HG02973 (cell line): ENCODE measurements around the gene CNTN4.
"Not testable (repeated sequence)": the region's sequence is repeated elsewhere in the genome, so short reads cannot be mapped to it uniquely, and the experiment has no call there.

Experiments
- ATAC-seq: cut with Tn5 transposase; IDR thresholded peaks from one replicate; pipeline ENCODE4 v1.9.1; 2021; ENCODE audit warnings: moderate library complexity; ENCODE audit not compliant: unreplicated experiment

The CNTN4 gene

DNA sequence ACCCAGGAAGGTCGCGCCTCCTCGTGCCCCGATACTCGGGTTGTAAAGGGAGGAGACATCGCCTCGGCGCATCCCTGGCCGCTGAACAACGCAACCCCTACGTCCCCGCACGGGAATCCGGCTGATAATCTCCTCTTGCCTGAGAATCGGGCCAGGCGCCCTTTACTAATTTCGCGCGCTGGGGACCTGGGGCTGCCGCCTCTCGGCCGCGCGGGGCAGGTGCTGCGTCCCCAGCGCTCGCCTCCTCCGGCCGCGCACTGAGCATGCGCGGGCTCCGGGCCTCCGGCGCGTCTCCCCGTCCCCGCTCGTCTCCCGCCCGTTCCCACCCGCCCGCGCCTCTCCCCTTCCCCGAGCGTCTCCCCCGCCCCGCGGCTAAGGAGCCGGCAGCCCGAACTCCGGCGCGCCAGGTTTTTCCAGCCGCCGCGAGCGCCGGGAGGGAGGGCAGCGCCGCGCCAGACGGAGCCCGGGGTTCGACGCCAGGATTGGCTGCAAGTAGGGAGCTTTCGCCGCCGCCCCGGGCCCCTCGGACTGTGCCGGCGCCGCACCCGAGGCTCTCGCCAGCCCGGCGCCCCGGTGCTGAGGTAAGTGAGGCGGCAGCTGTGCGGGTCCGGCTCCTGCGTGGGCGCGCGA is at the start of gene CNTN4:
Gene CNTN4, plus strand, starts transcription at position 469 of the 630 bp plus-strand sequence.
- no peak for ATAC-seq

GRCh38 chr3:2061360-2061759 is 37.3 kb upstream of the CNTN4 start:
- no peak for ATAC-seq

DNA sequence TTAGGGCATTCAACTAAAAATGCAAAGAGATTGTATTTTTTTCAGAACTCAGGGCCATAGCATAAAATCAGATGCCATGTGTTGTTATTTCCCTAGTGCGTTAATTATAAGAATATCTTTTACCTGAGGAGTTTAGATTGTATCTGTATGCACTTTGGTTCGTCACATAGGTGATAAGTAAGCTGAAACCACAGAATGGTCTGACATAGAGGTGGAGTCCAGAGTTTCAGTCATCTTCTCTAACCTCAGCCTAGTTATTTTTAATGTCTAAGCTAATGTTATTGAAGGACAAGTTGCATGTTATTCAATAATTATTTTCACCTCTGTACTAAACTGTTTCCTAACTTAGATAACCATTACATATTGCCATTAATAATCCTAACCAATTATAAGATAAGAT is 27.1 kb upstream of the CNTN4 start:
- no peak for ATAC-seq

DNA sequence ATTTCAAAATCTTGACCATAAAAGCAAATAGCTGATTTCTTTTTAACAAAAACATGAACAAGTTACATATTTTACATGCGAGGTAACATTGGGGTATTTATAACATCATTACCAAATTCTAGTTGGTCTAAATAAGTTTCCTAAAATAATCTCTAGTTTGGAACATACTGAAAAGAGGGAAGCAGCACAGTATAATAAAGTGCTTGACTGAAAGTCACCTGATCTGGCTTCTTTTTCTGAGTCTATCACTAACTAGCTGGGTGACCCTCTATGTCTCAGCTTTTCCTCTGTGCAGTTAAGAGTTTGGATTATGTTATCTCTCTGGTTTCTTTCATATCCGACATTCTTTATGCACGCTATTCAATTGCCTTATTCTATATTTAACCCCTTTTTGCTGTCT is 19.8 kb upstream of the CNTN4 start:
- no peak for ATAC-seq

DNA sequence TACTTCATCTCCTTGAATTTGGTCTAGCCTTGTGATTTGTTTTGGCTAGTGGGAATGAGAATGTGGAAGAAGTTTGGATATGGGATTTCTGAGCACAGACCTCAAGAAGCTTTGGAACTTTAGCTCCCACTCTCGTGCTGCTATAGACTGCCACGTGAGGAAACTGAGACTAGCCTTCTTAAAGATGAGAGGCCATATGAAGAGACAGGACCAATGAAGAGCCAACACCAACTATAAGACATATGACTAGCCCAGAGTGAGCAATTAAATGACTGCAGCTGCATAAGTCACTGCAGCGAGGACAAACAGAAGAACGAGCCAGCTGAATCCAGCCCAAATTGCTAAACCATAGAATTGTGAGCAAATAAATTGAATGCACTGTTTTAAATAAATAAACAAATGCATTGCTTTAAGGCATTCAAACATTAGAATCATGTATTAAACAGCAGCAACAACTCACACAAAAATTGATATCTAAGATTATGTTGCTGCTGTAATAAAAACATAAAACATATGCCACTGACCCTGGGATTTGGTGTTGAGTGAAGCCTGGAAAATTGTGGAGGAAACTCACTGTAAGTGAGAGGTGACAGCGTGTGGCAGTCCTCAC is 15.7 kb upstream of the CNTN4 start:
- ATAC-seq: no peak

- not testable (repeated sequence) for ATAC-seq
These were observed 15.1 kb upstream of the CNTN4 start for GRCh38 chr3:2083558-2083957.

DNA sequence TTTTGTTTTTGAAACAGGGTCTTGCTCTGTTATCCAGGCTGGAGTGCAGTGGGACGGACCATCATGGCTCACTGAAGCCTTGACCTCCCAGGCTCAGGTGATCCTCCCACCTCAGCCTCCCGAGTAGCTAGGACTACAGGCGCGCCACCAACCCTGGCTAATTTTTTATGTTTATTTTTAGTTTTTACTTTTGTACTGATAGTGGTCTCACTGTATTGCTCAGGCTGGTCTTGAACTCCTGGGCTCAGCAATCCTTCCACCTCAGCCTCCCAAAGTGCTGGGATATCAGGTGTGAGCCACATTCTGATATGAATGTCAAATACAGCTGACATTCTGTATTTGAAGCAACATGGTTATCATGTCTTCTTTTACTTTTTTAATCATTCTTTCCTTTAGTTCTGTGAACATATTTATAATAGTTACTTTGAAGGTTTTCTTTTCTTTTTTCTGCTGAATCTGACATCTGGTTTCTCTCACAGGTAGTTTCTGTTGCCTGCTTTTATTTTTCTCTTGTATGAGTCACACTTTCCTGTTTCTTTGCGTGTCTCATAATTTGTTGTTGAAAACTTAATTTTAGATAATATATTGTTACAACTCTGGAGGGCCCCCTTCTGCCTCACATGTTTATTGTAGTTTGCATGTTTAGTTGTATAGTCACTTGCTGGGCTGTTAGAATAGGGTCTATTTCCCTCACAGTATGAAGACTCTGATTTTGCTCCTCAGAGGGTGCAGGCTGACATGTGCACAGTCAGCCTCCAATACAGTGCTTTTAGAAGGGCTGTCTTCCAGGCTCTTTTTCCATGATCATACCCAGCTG is 8.4 kb upstream of the CNTN4 start:
- ATAC-seq: no peak

DNA sequence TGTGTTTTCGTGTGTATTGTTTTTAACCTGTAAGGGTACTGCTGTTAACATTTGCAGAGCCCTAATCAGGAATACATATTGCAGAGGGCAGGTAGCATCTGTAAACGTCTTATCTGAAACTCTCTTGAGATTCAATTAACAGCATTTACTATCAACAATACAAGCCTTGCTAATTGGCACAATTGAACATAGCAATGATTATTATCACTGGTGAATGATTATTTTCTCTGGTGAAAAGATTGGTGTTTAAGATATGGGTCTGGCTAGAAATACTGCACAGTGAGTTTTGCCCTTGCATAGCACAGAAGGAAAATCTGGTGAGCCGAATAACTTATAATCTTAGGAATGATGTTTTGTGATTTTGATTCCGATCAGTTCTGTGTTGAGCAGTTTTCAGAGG is 5.9 kb upstream of the CNTN4 start:
- no peak for ATAC-seq

- ATAC-seq: no peak
These were observed 3.7 kb upstream of the CNTN4 start for GRCh38 chr3:2094941-2095340.

DNA sequence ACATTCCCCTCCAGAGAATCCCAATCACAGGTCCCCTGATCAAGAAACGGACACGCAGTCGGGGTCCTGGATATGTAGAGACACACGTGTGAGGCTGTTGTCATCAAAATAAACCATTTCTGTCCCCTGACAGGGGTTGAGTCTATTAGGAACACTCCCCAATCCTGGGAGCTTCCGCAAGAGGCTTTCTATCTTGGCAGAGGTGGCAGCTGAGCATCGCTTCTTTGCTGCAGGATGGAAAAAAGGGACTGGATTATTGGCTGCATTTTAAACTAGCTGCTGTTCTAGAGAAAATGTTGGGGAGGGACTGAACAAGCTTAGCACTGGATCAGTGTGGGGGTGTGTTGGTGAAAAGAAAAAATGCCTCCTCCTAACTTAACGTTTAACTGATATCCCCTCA is 2.5 kb upstream of the CNTN4 start:
- no peak for ATAC-seq

GRCh38 chr3:2097641-2098191 is 950 bp upstream of the CNTN4 start:
- no peak for ATAC-seq

DNA sequence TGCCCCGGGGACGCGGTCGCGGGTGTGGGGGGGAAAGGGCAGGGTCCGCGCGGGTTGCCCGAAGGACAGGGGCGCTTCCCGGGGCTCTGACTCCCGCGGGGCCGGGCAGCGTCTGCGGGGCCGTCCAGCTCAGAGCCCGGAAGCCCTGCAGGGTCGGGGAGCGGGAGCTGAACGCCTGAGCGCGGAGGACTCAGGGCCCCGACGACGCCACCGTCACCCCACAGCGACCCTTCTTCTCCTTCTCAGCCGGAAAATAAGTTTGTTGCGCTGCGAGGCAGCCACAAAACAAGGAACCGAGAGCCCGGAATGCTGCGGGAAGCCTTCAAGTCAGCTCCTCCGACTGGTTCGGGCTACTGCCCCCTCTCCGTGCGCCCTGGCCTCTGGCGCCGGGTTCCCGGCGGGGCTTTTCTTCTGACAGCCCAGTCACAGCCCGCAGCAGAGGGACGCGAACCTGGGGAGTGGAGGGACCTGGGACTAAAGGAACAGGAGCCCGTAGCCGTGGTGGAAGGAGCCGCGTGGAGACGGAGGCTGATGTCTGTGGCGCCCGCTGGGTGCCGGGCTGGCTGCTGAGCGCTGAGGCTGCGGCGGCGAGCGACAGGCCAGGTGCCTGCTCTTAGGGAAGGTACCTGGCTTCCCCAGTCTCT is 484 bp downstream of the CNTN4 start:
- no peak for ATAC-seq

DNA sequence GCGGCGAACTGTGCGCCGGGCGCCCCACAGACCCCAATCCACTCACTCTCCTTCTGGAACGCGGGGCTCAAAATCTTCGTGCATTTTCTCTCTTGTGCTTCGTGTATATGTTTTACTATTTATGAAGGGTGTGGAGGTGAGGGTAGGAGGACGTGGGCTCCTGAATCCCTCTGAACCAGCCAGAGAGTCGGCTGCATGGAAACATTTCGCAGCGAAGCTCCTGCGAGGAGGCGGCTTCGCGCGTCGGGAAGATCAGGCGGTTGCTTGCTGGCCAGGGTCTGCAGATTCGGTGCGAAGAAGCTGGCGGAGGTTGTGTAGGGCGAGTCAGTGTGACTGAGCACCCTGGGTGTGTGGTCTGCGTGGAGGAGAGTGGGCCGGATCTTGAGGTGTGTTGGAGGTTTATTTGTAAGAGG is 1.1 kb downstream of the CNTN4 start:
- ATAC-seq: no peak

DNA sequence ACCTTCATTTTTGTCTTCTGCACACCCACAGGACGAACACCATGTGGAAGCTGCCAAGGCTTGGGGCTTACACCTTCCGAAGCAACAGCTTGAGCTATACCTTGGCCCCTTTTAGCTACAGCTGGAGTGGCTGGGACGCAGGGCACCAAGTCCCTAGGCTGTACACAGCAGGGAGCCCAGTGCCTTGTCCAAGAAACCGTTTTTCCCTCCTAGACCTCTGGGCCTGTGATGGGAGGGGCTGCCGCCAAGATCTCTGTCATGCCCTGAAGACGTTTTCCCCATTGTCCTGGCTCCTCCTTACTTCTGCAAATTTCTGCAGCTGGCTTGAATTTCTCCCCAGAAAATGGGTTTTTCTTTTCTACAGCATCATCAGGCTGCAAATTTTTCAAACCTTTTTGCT is 7.8 kb downstream of the CNTN4 start:
- ATAC-seq: no peak

DNA sequence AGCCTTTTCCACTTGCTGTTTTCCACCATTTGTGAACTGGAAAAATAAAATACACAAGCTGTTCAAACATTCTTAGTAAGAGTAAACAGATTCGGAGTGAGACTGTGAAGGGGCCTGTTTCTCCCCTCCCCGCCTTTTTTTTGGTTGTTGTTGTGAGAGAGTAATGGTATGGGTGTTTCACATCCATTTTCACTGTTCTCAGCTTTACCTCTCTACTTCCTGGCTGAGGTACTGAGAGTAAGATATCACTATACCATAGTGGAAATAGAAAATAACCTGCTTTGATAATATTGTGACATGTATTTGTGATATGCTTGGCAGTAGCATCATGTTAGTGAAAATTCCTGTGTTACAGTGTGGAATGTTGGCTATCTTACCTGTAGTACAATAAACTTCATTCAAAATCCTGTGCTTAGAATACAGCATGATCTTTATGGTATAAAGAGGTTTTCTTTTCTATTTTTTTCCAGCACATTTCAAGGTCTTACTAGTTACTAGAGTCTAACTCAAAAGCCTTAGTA is 12.0 kb downstream of the CNTN4 start:
- no peak for ATAC-seq

DNA sequence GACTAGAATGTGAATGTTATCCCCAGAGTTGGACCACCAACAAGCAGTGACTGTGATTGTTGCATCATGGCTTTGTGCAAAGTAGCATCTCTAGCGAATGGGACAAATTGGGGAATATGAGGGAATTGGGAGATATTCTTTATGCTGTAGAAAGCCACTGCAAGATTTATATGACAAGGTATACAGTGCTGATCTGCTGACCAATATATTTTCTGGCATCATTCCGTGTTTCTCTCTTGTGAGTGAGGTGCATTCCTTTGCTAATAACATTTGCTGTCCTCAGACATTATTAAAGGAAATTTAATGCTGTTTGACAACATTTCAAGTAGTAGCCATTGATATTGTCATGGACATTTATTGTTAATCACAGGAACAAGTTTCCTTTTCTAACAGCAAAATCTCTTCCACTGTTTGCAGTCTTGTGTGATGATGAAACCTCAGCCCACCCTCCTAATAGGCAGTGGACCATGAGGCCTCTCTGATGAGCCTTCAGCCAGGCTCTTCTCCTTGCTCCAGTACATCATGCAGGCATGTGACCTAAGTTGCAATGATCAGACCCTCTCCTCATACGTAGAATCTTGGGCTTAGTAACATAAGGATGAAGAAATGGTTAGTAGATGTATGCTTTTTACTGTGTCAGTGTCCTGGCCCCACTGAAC is 16.1 kb downstream of the CNTN4 start:
- no peak for ATAC-seq

- no peak for ATAC-seq
These were observed 32.1 kb downstream of the CNTN4 start for GRCh38 chr3:2130726-2131125.

GRCh38 chr3:2133146-2133545 is 34.5 kb downstream of the CNTN4 start:
- no peak for ATAC-seq

DNA sequence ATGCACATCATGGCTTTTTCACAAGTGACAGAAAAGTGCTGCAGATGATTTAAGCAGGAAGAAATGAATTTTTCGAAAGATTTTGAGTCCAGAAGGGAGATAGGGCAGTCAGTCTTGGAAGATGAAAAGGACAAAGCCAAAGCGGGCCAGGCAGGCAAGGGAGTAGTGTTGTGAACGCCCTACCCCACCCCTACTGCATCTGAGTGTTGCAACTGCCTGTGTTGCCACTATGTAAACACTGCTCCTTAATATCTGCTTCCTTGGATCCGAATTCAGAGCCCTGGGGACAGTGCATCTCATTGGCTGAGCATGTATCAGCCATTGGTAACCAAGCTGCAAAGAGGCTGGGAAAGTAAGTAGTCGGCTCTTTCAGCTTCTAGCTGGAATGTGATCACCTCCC is 39.0 kb downstream of the CNTN4 start:
- no peak for ATAC-seq

DNA sequence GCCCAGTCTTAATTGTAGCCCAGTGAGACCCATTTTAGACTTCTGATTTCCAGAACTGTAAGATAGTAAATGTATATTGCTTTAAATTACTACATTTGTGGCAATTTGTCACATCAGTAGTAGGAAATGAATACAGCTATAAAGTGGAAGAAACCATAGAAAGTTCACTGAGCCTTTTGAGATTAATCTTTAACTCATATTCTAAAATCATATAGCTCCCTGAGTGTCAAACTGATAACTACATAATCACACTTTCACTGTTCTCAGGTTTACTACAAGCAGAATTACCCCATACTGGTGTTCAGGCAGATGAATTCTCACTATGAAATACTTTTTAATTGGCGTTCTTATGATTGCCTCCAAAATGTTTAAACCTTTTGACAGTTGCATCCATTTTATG is 42.8 kb downstream of the CNTN4 start:
- no peak for ATAC-seq
